Caki2 (cell line): ENCODE measurements around the gene CSTF3. TPM values are rescaled to one million over a fixed set of nuclear protein-coding genes. Genes with fewer than 3 reads are reported as not detected.
"Not testable (repeated sequence)": the region's sequence is repeated elsewhere in the genome, so short reads cannot be mapped to it uniquely, and the experiment has no call there.

ENCODE experiments used
- DNase-seq: peaks from one replicate; pipeline ENCODE4 v3.0.0-alpha.2; 2015; ENCODE audit warnings: low read depth
- in situ Hi-C: cut with HindIII; loops from 2 replicates; pipeline ENCODE4 v1.10.0; 2016; ENCODE audit warnings: low sequenced_read_pairs, low pct_unique_long_range_greater_than_20kb, mixed read lengths
- total RNA-seq: library from RNA; depleted of rRNA; stranded (reverse); fragments of >200 nt; shearing (Covaris generic); gene quantifications from 2 replicates; pipeline ENCODE4 v1.2.3, GENCODE V29; 2014; ENCODE audit warnings: low replicate concordance

CSTF3 gene
- total RNA-seq, 1 experiment from 2014 or later: 12.0 TPM

GRCh38 chr11:33122696-33123095 lies 38.6 kb downstream of the CSTF3 start:
- in situ Hi-C loops, DNase-seq: not testable (repeated sequence)

GRCh38 chr11:33116535-33116934 lies 44.7 kb downstream of the CSTF3 start:
- peak; percentile 41 for DNase-seq
- in situ Hi-C loops: no loop called here

- no peak for DNase-seq
- in situ Hi-C loops: no loop called here
Observed at GRCh38 chr11:33110083-33110482, 51.2 kb downstream of the CSTF3 start.

GRCh38 chr11:33109294-33109895 lies 51.9 kb downstream of the CSTF3 start:
- DNase-seq: no peak
- in situ Hi-C loops: no loop called here

- in situ Hi-C loops: no loop called here
- no peak for DNase-seq
Observed at GRCh38 chr11:33103836-33104235, 57.4 kb downstream of the CSTF3 start.

- no peak for DNase-seq
- in situ Hi-C loops: no loop called here
Observed at GRCh38 chr11:33094157-33094556, 67.1 kb downstream of the CSTF3 start.

- in situ Hi-C loops: no loop called here
- peak; percentile 30 for DNase-seq
Observed at GRCh38 chr11:33089776-33090175, 71.5 kb downstream of the CSTF3 start.

GRCh38 chr11:33086017-33086416 lies 75.3 kb downstream of the CSTF3 start:
- in situ Hi-C loops: no loop called here
- DNase-seq: no peak

GRCh38 chr11:33083918-33084317 lies 77.4 kb downstream of the CSTF3 start:
- DNase-seq: no peak
- in situ Hi-C loops: no loop called here

- in situ Hi-C loops: no loop called here
- no peak for DNase-seq
Observed at GRCh38 chr11:33072465-33072864, 88.8 kb downstream of the CSTF3 start.

- no peak for DNase-seq
- in situ Hi-C loops: no loop called here
Observed at GRCh38 chr11:33068611-33069340, 92.5 kb downstream of the CSTF3 start.

- no peak for DNase-seq
- in situ Hi-C loops: no loop called here
Observed at GRCh38 chr11:33067294-33067693, 94.0 kb downstream of the CSTF3 start.

GRCh38 chr11:33065445-33066178 lies 95.7 kb downstream of the CSTF3 start:
- in situ Hi-C loops: no loop called here
- peak; percentile 34 for DNase-seq

GRCh38 chr11:33064866-33065265 lies 96.4 kb downstream of the CSTF3 start:
- no peak for DNase-seq
- in situ Hi-C loops: no loop called here

- no peak for DNase-seq
Observed at GRCh38 chr11:33064033-33064825, 97.1 kb downstream of the CSTF3 start.

GRCh38 chr11:33063326-33063881 lies 97.9 kb downstream of the CSTF3 start:
- DNase-seq: no peak
- in situ Hi-C loops: no loop called here

More at GRCh38 chr11:33064033-33064825, 97.1 kb downstream of the CSTF3 start:
- in situ Hi-C loops: no loop called here

GRCh38 chr11:33062137-33062536 lies 99.1 kb downstream of the CSTF3 start:
- in situ Hi-C loops: no loop called here
- no peak for DNase-seq

GRCh38 chr11:33060271-33060670 lies 101.0 kb downstream of the CSTF3 start:
- DNase-seq: no peak
- in situ Hi-C loops: no loop called here
